Panc1 (cell line): ENCODE results near the gene CCDC34. TPM values are rescaled to one million over a fixed set of nuclear protein-coding genes. Genes with fewer than 3 reads are reported as not detected.

Experiments used
- ATAC-seq: fragments of 200-7000 bp; cut with Tn5 transposase; 2 replicates; pipeline ENCODE4 v1.9.1; 2020; ENCODE audit warnings: mild to moderate bottlenecking, moderate library complexity
- BruUV-seq: library from RNA; stranded (reverse); fragments of 400-500 nt; replicated peaks from 2 replicates; lab custom pipeline; 2021; lab: Mats Ljungman, UMichigan
- CTCF ChIA-PET: fragments of 300-600 bp; sonication (Branson Sonifier 250); formaldehyde crosslinking; loops from one replicate; lab custom pipeline; 2022; ENCODE audit warnings: antibody characterized with exemption; lab: Charles Lee
- POLR2A ChIA-PET: fragments of 300-600 bp; sonication (Branson Sonifier 250); formaldehyde crosslinking; loops from one replicate; lab custom pipeline; 2022; ENCODE audit warnings: antibody characterized with exemption; lab: Charles Lee
- DNase-seq: peaks from one replicate; pipeline ENCODE4 v3.0.0-alpha.2; 2010; ENCODE audit warnings: low read depth, low spot score
- H3K27ac ChIP-seq: 2 replicates; pipeline ENCODE4 v1.5.1; 2011; ENCODE audit warnings: mild to moderate bottlenecking, low read length, inconsistent platforms
- H3K27me3 ChIP-seq: fragments of 200-500 bp; sonication (Bioruptor generic); 2 replicates; pipeline ENCODE4 v1.6.0; 2014; ENCODE audit warnings: low read length, inconsistent platforms; ENCODE audit not compliant: control insufficient read depth, insufficient read depth
- H3K36me3 ChIP-seq: fragments of 200-500 bp; sonication (Bioruptor generic); 2 replicates; pipeline ENCODE4 v1.5.1; 2014; ENCODE audit warnings: inconsistent platforms, mild to moderate bottlenecking, low read length, moderate library complexity; ENCODE audit not compliant: control insufficient read depth, insufficient read depth
- H3K4me1 ChIP-seq: 2 replicates; pipeline ENCODE4 v1.5.1; 2011; ENCODE audit warnings: inconsistent platforms, mild to moderate bottlenecking, low read length, moderate library complexity; ENCODE audit not compliant: control insufficient read depth, insufficient read depth
- H3K4me3 ChIP-seq, 2 experiments: 2 replicates each; pipeline ENCODE4 v1.5.1; 2011 to 2012; ENCODE audit warnings: low read depth in 2 of 2, low read length in 2 of 2, mild to moderate bottlenecking in 2 of 2, inconsistent platforms in 1 of 2, moderate library complexity in 1 of 2
- H3K9me3 ChIP-seq: fragments of 200-500 bp; sonication (Bioruptor generic); 2 replicates; pipeline ENCODE4 v1.5.1; 2014; ENCODE audit warnings: low read depth, mild to moderate bottlenecking, inconsistent platforms, low read length, moderate library complexity; ENCODE audit not compliant: control insufficient read depth, insufficient read depth
- CTCF ChIP-seq: fragments of 450-650 bp; IDR thresholded peaks from 2 replicates; pipeline ENCODE4 v1.5.1; 2017; ENCODE audit warnings: mild to moderate bottlenecking
- POLR2AphosphoS5 ChIP-seq: IDR thresholded peaks from 2 replicates; pipeline ENCODE4 v1.6.1; 2012; ENCODE audit warnings: mild to moderate bottlenecking, low read depth, low read length, moderate library complexity
- SIN3A ChIP-seq: IDR thresholded peaks from 2 replicates; pipeline ENCODE4 v1.6.1; 2012; ENCODE audit warnings: low read depth, mild to moderate bottlenecking, low read length, moderate library complexity, borderline replicate concordance; ENCODE audit not compliant: insufficient read depth
- TCF7L2 ChIP-seq: IDR thresholded peaks from 2 replicates; pipeline ENCODE4 v1.6.1; 2011; ENCODE audit warnings: mild to moderate bottlenecking, low read depth, low read length, inconsistent platforms
- in situ Hi-C: cut with HindIII; loops from 2 replicates; pipeline ENCODE4 v1.10.0; 2016; ENCODE audit warnings: low sequenced_read_pairs, low pct_unique_long_range_greater_than_20kb
- intact Hi-C: fragments of 100-400 bp; cut with micrococcal nuclease; formaldehyde crosslinking; loops from one replicate; pipeline ENCODE4 v1.10.0; 2022; ENCODE audit not compliant: unreplicated experiment
- total RNA-seq: library from RNA; stranded (reverse); gene quantifications from one replicate; pipeline ENCODE4 v1.2.1, GENCODE V29; 2021; ENCODE audit not compliant: unreplicated experiment
- TF ChIP-seq, protein P1 (sequence below), 2 experiments: IDR thresholded peaks; 2 replicates each; pipeline ENCODE4 v1.6.1; 2011 to 2012; ENCODE audit warnings: low read depth in 2 of 2, control low read depth in 1 of 2, low read length in 1 of 2, mild to moderate bottlenecking in 1 of 2, moderate library complexity in 1 of 2; ENCODE audit not compliant: insufficient read depth in 1 of 2

The CCDC34 gene
- total RNA-seq, 1 experiment from 2014 or later, result 28.3 TPM

DNA sequence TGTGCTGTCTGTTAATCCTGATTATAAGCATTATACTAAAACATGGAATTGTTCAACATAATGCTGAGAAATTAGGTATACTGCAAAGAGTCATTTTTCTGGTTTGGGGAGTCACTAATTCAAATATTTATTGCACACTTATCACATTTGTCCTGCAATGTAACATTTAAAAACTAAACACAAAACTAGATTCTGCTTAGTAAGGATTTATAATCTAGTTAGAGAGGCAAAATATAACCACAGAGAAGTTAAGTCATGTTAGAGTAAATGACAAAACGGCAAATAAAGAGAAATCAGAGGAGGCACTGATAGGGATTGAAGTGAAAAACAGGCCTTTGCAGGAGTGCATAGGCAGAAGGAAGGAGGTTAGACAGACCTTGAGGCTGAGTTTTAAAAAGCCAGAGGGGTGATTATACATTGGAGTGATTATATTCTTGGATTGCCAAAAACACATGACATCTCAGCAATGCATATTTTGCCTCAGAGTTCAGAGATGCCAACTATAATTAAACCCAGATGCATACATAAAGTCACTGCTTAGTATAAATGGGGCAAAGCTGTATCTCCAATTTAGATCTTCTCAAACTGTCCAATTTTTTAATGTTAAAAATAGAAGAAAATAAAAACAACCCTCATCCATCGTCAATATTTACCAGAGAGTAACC is 49.7 kb downstream of the CCDC34 start:
- ChIA-PET CTCF (no interaction called here), POLR2A (no interaction called here)
- TF ChIP-seq, protein P1, sequence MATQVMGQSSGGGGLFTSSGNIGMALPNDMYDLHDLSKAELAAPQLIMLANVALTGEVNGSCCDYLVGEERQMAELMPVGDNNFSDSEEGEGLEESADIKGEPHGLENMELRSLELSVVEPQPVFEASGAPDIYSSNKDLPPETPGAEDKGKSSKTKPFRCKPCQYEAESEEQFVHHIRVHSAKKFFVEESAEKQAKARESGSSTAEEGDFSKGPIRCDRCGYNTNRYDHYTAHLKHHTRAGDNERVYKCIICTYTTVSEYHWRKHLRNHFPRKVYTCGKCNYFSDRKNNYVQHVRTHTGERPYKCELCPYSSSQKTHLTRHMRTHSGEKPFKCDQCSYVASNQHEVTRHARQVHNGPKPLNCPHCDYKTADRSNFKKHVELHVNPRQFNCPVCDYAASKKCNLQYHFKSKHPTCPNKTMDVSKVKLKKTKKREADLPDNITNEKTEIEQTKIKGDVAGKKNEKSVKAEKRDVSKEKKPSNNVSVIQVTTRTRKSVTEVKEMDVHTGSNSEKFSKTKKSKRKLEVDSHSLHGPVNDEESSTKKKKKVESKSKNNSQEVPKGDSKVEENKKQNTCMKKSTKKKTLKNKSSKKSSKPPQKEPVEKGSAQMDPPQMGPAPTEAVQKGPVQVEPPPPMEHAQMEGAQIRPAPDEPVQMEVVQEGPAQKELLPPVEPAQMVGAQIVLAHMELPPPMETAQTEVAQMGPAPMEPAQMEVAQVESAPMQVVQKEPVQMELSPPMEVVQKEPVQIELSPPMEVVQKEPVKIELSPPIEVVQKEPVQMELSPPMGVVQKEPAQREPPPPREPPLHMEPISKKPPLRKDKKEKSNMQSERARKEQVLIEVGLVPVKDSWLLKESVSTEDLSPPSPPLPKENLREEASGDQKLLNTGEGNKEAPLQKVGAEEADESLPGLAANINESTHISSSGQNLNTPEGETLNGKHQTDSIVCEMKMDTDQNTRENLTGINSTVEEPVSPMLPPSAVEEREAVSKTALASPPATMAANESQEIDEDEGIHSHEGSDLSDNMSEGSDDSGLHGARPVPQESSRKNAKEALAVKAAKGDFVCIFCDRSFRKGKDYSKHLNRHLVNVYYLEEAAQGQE (IDR thresholded peaks at IDR 0.05; ENCODE audit: insufficient read depth in 1 of 2, low read depth in 2 of 2, low read length in 1 of 2), result no peak
- TF ChIP-seq CTCF, result no peak
- TF ChIP-seq SIN3A, result no peak
- no peak for TF ChIP-seq POLR2AphosphoS5
- TF ChIP-seq TCF7L2, result no peak
- no peak overlapping the region for H3K4me3 ChIP-seq
- in situ Hi-C loops (no loop called here), intact Hi-C loops (no loop called here)
- no peaks in the 10 kb centered on the region for H3K27me3 ChIP-seq
- no peaks in the 10 kb centered on the region for H3K36me3 ChIP-seq
- BruUV-seq, result no TSS peak
- no peaks in the 10 kb centered on the region for H3K4me1 ChIP-seq
- H3K27ac ChIP-seq, result peak overlapping the region; percentile 19; the same call in 1 of the 2 replicates
- ATAC-seq (no peak), DNase-seq (no peak)
- H3K9me3 ChIP-seq, result no peaks in the 10 kb centered on the region

DNA sequence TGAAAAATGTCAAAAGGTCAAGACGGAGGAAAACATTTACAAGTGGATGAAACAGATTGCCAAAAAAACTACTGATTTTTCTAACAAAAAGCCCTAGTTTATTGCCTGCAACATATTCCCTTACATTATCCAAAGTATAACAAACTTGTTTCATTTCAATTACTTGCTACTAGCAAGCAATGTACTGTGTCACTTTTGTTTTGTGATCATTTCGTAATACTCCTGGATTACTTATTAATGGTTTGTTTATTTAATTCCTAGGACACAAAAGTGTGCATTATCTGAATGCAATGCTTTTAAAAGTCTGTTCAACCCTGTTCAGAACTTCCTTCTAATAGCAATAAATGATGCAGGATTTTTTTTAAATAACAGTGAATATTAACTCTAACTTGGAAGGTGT is 50.9 kb downstream of the CCDC34 start:
- in situ Hi-C loops (no loop called here), intact Hi-C loops (no loop called here)
- H3K9me3 ChIP-seq, result no peaks in the 10 kb centered on the region
- no peak overlapping the region for H3K27ac ChIP-seq
- ATAC-seq (no peak), DNase-seq (no peak)
- H3K27me3 ChIP-seq, result no peaks in the 10 kb centered on the region
- TF ChIP-seq TCF7L2 (no peak), POLR2AphosphoS5 (no peak), SIN3A (no peak), CTCF (no peak)
- TF ChIP-seq, protein P1 (IDR thresholded peaks at IDR 0.05; ENCODE audit: insufficient read depth in 1 of 2, low read depth in 2 of 2, low read length in 1 of 2), result no peak
- no peak overlapping the region for H3K4me3 ChIP-seq
- POLR2A ChIA-PET, result no interaction called here
- no TSS peak for BruUV-seq
- CTCF ChIA-PET, result no interaction called here
- H3K4me1 ChIP-seq, result no peaks in the 10 kb centered on the region
- H3K36me3 ChIP-seq, result no peaks in the 10 kb centered on the region
